Left colon (tissue), 2 donors: ENCODE results near the gene ZSWIM9. TPM values are rescaled to one million over a fixed set of nuclear protein-coding genes. Genes with fewer than 3 reads are reported as not detected.

ENCODE experiments used
- ATAC-seq: fragments of 200-7000 bp; cut with Tn5 transposase; one replicate; pipeline ENCODE4 v1.9.1; 2020; ENCODE audit warnings: mild to moderate bottlenecking, moderate library complexity
- DNase-seq, 2 donors: peaks; one replicate each; pipeline ENCODE4 v3.0.0-alpha.2; 2020
- intact Hi-C, 2 donors: fragments of 100-400 bp; cut with DNase I in 1 of 2; cut with micrococcal nuclease in 1 of 2; formaldehyde crosslinking; loops; one replicate each; pipeline versions ENCODE4 v1.11.2 to v1.14.0; 2022; cut with DNase I, micrococcal nuclease
- long read RNA-seq: library from polyadenylated mRNA; unstranded; transcript quantifications from one replicate; pipeline ENCODE4 v2.0.0, GENCODE V29; 2021
- total RNA-seq, 2 donors: library from RNA; stranded (reverse); fragmentation: NEBNext Ultra II Directional; extraction: Animal tissue kit (Norgen Biotek cat#: 25700); gene quantifications; one replicate each; pipeline ENCODE4 v1.2.1, GENCODE V29; 2021
- donor health status: DM: no; HTN: no; CAD: no.
- donor health status: DM: yes; HTN: yes; CAD: no.

The ZSWIM9 gene
- 1 to 10 TPM; 5.8 to 7.1 TPM for total RNA-seq
- long read RNA-seq, partial matches to known transcripts: 1 of 4 reads
- long read RNA-seq, other reads (novel, unspliced or antisense): 3 of 4 reads

- peak; percentile 91 for ATAC-seq
- intact Hi-C loops: no loop called here
These were observed at the start of gene ZSWIM9, which contains the start of gene LIG1 for GRCh38 chr19:48169939-48170803. TSS of gene ZSWIM9 (plus strand) at chr19:48170680. CDS start at chr19:48171803, 1,123 bp downstream. TSS of gene LIG1 (minus strand) at chr19:48170344. CDS start at chr19:48165566, 4,778 bp downstream.

GRCh38 chr19:48121066-48121465 lies 49.4 kb upstream of the ZSWIM9 start:
- no peak for ATAC-seq
- intact Hi-C loops: no loop called here
- DNase-seq: no peak

More at GRCh38 chr19:48169939-48170803, at the start of gene ZSWIM9, which contains the start of gene LIG1:
- DNase-seq: peak; percentile 93

DNA sequence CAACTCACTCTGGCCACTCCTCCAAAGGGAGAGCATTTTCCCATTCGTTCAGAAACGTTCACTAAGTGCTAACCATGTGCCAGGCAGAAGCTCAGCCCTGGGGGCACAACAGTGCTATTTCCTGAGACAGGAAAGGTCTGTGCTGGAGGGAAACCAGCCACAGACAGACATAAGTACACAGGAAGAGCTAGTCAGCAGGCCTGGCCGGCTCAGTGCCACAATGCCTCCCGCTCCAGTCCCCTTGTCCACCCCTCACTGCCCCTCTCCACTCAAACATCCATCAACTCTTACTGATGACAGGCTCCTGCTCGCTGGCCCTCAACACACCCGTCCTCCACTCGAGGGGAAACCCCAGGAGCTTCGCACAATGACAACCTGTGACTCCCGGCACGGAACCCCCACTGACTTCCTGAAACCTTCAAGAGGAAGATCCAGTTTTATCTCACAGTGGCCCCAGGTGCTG lies 48.5 kb upstream of the ZSWIM9 start:
- DNase-seq (no peak), ATAC-seq (no peak)

GRCh38 chr19:48122421-48122820 lies 48.1 kb upstream of the ZSWIM9 start:
- ATAC-seq (no peak), DNase-seq (no peak)
- intact Hi-C loops: no loop called here

More for the DNA sequence above, 48.5 kb upstream of the ZSWIM9 start:
- intact Hi-C loops: no loop called here

- DNase-seq: no peak
- peak; percentile 71 for ATAC-seq
- intact Hi-C loops: no loop called here
These were observed 46.4 kb upstream of the ZSWIM9 start for GRCh38 chr19:48123907-48124651.

- DNase-seq (no peak), ATAC-seq (no peak)
- intact Hi-C loops: no loop called here
These were observed 42.9 kb upstream of the ZSWIM9 start for GRCh38 chr19:48127561-48127960.

- no peak for ATAC-seq
These were observed 37.4 kb upstream of the ZSWIM9 start for GRCh38 chr19:48133094-48133493.

DNA sequence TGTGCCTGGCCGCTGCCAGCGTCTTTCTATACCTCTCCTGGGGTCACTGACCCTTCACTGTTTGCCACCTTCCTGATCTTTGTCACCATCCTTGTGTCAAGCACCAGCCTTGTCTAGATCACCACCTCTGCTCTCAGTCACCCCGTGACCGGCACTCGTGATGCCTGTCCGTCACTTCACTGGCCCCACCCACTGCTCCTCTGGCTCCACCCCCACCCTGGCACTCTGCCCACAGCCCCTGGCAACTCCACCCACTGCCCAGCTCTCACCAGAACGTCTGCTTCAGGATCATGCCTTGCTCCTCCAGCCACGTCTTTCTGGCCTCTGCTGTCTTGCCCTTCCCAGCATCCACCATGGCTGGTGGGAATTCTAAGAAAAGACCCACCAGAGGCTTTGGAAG lies 35.1 kb upstream of the ZSWIM9 start:
- intact Hi-C loops: no loop called here
- no peak for ATAC-seq
- no peak for DNase-seq

More at GRCh38 chr19:48133094-48133493, 37.4 kb upstream of the ZSWIM9 start:
- no peak for DNase-seq
- intact Hi-C loops: no loop called here

DNA sequence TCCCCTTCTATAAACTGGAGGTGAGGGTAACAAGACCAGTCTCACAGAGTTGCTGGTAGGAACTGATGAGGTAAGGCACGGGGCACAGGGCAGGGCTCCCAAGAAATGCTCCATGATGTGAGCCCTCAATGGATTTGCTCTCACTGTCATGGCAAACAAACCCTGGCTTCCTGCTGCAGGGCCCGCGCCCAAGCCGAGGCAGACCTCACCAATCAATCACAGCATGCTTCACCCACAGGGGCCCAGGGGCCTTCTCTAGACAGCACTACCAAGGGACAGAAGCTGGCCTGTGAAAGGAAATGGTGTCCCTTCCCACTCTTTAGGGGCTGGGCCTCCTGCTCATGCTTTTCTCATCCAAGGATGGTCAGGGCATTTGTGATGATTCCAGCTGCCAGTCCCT lies 33.9 kb upstream of the ZSWIM9 start:
- ATAC-seq: no peak
- intact Hi-C loops: no loop called here

GRCh38 chr19:48137411-48137810 lies 33.1 kb upstream of the ZSWIM9 start:
- no peak for DNase-seq
- intact Hi-C loops: no loop called here
- no peak for ATAC-seq

More for the DNA sequence above, 33.9 kb upstream of the ZSWIM9 start:
- DNase-seq: no peak

DNA sequence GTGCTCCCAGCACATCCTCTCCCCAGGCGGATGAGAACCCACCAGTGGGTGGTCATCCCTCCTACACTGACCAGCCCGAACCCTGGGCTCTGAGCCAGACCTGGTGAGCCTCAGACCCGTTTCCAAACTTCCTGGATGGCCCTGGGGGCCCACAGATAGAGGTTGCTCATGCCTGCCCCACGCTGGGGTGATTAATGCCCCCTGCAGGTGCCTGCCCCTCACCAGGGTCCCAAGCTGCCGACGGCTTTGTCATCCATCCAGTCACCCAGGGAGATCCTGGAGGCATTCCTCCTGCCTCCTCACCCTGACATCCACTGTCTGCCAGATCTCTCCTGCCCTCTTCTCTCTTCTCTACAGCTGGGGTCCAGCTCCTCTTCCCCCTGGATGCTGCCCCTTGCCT lies 31.4 kb upstream of the ZSWIM9 start:
- DNase-seq (no peak), ATAC-seq (no peak)
- intact Hi-C loops: no loop called here

GRCh38 chr19:48147597-48148175 lies 22.8 kb upstream of the ZSWIM9 start:
- no peak for ATAC-seq
- no peak for DNase-seq
- intact Hi-C loops: no loop called here

GRCh38 chr19:48148576-48148975 lies 21.9 kb upstream of the ZSWIM9 start:
- ATAC-seq (no peak), DNase-seq (no peak)
- intact Hi-C loops: no loop called here

DNA sequence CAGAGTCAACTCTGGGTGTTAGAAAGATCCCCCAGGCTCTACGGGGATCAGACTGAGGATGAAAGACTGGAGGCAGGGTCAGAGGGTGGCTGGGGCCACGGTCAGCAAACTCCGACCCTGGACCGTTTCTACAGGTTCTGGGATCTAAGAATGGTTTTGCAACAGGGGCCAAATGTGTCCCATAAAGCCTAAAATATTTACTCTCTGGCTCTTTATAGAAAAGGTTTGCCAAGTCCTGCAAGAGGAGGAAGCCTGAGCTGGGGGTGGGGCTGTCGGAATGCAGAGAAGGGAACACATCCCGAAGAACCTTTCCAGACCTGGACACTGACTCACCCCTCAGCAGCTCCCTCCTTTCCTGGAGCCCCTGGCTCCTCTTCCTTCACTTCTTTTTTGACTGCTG lies 21.1 kb upstream of the ZSWIM9 start:
- ATAC-seq (no peak), DNase-seq (no peak)

GRCh38 chr19:48152551-48152950 lies 17.9 kb upstream of the ZSWIM9 start:
- DNase-seq: peak; percentile 36 to 67
- intact Hi-C loops: loop anchor here in 1 of 2 donors (5.0 kb wide), 1 partner anchor 45 kb away; no protein-coding TSS in a partner anchor
- no peak for ATAC-seq

More for the DNA sequence above, 21.1 kb upstream of the ZSWIM9 start:
- intact Hi-C loops: no loop called here

DNA sequence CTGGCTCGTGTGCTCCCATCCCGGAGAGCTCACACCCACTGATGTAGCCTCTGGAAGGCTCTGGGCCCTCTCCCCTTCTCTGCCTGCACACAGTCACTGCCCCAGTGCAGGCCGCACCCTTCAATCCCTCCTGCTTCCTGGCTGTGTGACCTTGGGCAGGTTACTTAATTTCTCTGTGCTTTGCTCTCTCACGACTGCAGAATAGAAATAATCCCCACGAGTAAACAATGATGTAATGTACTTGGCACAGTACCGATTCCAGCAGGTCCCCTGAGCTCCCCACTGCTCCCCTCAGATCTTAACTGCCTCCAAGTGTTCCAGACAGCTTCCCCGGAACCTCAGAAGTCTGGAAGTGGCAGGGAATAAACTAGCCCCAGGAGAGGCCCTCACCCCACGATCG lies 16.5 kb upstream of the ZSWIM9 start:
- ATAC-seq (peak; percentile 25), DNase-seq (no peak)
- intact Hi-C loops: loop anchor here in 1 of 2 donors (5.0 kb wide), 1 partner anchor 47 kb away; no protein-coding TSS in a partner anchor

DNA sequence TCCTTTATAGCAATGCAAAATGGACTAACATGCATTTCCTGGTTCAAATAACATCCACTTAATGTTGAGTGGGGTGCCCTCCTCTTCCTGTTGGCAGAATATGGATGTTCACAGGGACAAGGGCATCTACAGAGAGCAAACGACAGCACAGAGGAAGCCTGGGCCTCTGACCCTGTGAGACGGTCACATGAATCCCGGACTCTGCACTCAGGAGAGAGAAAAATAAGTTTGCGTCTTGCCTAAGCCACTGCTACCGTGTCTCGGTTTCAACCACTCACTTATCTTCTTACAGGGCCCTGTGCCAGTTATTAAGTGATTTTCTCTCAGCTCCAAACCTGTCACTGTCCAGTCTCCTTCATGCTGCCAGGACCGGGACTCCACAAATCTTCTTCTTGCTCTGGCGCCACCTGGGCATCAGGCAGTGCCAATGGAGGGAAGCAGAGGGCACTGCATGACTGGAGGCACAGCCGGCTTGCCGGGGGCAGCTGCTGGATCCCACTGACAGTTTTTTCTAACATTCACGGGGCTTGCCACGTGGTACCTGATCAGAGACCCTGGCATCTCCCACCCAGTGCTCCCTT lies 12.2 kb upstream of the ZSWIM9 start:
- intact Hi-C loops: no loop called here
- ATAC-seq: no peak

DNA sequence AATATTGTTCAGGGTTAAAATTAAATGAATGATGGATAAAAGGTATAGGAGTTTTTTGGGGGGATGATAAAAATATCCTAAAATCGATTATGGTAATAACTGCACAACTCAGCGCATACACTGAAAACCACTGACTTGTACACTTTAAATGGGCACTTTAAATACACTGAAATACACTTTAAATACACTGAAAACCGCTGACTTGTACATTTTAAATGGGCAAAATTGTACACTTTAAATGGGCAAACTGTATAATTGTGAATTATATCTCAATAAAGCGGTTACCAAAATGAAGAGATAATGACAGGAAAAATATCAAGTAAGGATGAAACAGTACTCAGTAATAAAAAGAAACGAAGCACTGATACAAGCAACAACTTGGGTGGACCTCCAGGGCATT lies 1.8 kb upstream of the ZSWIM9 start:
- DNase-seq (no peak), ATAC-seq (no peak)
- intact Hi-C loops: no loop called here

More for the DNA sequence above, 12.2 kb upstream of the ZSWIM9 start:
- no peak for DNase-seq

GRCh38 chr19:48169578-48169938 lies 922 bp upstream of the ZSWIM9 start:
- intact Hi-C loops: no loop called here

More at GRCh38 chr19:48169578-48169938, 922 bp upstream of the ZSWIM9 start:
- ATAC-seq: peak; percentile 81
- DNase-seq: peak; percentile 91 to 95
